T47D (cell line): ENCODE measurements around the gene THRB.

Experiments
- DNase-seq, 2 experiments: peaks; one replicate each; pipeline versions ENCODE4 v3.0.0 to v3.0.0-alpha.2; 2011 to 2012; ENCODE audit warnings: low read depth in 1 of 2, low spot score in 1 of 2
- JUND ChIP-seq: IDR thresholded peaks from 2 replicates; pipeline ENCODE4 v1.6.1; 2012; ENCODE audit warnings: low read depth
- in situ Hi-C: cut with HindIII; loops from 2 replicates; pipeline ENCODE4 v1.10.0; 2016; ENCODE audit warnings: low sequenced_read_pairs, low pct_unique_long_range_greater_than_20kb

Gene THRB

GRCh38 chr3:24522146-24522579 is 27.5 kb upstream of the THRB start:
- TF ChIP-seq JUND = no peak
- in situ Hi-C loops = no loop called here
- DNase-seq = no peak

DNA sequence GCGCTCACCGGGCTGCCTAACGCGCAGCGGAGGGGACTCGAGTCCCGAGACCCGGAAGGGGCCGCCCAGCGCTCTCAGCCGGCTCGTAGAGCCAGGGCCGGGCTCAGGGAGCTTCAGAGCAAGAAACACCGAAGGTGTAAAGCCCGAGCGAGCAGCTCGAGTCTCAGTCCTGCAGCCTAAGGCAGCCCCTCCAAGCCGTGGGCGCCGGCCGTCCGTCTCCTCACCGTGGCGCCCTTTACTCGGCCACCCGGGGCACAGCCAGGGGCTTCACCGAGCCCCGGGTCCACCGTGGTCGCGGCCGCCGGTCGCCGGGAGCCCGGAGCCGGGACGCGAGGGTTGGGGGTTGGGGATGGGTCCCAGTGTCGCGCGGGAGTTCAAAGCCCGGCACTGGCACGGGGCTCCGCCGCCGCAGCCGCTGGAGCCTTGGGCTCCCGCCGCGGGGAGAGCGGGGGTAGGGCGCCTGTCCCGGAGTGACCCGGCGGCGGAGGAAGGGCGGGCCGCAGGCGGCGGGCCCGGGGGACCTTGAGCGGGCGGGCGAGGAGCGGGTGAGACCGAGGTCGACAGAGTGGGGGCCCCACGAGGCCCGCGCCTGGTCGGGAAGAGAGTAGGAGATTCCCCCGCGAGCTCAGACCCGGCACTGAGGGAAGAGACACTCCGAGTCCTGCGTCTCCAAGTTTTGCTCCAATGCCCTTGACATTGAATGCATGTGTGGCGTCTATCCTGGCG is 26.9 kb upstream of the THRB start:
- DNase-seq = peak; percentile 9 to 32
- in situ Hi-C loops = no loop called here

GRCh38 chr3:24520976-24521419 is 26.3 kb upstream of the THRB start:
- DNase-seq = peak; percentile 47 to 83
- in situ Hi-C loops = no loop called here
- no peak for TF ChIP-seq JUND

More for the DNA sequence above, 26.9 kb upstream of the THRB start:
- no peak for TF ChIP-seq JUND

GRCh38 chr3:24520101-24520495 is 25.4 kb upstream of the THRB start:
- DNase-seq = no peak
- TF ChIP-seq JUND = no peak
- in situ Hi-C loops = no loop called here

DNA sequence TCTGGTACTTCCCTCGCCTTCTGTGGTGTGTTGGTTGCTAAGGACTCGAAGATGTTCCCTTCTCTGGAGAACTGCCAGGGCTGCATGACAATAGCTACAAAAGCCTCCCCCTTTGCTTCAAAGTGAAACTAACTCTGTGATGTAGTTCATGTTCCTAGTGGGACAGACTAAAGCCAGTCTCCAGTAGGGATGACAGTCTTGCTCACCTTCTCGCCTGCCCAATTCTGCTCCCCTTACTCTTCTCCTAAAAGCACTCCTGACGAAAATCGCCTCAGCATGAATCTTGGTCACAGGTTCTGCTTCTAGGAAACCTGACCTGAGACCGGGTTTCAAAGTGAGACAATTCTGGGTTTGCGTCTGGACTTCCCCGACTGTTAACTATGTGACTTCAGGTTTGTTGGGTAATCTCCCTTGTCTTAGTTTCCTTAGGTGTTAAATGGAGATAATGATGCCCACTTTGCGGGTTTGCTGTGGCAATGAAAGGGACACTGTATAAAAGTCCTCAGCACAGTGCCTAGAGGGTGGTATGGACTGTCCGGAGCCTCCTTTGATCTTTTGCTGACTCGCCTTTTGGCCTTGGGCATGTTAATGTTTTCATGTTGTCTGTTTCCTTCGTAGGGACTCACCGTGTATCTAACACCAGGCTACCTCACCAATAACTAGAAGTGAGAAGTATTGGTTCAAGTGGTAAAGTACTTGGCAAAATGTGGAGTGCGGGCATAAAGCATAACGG is 24.9 kb upstream of the THRB start:
- in situ Hi-C loops = no loop called here
- TF ChIP-seq JUND = no peak

GRCh38 chr3:24518990-24519367 is 24.3 kb upstream of the THRB start:
- DNase-seq = no peak
- no peak for TF ChIP-seq JUND
- in situ Hi-C loops = no loop called here

More for the DNA sequence above, 24.9 kb upstream of the THRB start:
- DNase-seq = no peak

DNA sequence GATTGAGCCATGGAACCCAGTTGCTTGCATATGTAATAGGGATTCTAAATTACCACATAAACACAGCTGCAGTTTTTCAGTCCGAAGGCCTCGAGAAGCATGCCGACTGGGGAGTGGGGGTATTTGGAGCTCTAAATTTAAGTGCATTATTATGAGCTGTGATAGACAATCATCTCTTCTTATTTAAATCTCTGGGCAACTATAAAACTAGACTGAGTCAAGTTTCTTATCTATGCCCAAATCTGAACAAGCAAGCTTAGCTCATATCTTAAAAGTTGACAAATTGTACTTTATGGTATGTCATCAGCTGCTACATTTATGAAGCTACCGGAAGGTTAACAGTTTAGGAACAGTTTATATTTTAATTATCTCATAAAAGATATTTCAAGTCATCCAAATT is 19.5 kb upstream of the THRB start:
- in situ Hi-C loops = no loop called here
- no peak for TF ChIP-seq JUND
- DNase-seq = no peak

GRCh38 chr3:24513463-24513862 is 18.8 kb upstream of the THRB start:
- TF ChIP-seq JUND = no peak
- in situ Hi-C loops = no loop called here
- no peak for DNase-seq

- in situ Hi-C loops = no loop called here
- no peak for TF ChIP-seq JUND
Measured at GRCh38 chr3:24512564-24513197, 18.0 kb upstream of the THRB start.

DNA sequence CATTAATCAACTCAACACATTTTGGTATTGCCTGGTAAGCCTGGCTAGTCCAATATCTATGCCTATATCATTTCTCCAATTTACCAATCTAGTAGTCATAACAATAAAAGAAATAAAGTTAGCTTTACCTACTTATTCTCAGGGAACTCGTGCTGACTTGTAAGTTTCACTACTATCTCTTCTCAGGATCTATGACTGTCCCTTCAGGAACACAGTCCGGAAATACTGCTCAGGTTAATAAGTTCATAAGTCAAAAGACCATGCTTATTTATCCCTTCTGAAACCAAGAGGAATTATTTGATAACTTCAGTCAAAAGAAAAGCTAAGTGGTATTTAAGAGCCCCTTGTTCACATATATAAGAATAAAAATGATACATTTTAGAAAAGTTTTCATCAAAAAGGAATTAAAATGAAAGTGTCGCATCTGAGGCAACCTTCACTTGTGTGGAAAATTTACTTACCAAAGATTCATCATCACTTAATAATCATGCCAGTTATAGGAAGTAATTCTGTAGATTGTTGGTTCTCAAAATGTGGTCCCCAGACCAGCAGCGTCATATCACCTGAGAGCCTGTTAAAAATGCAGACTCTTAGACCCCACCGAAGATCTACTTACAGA is 15.5 kb upstream of the THRB start:
- no peak for DNase-seq
- in situ Hi-C loops = no loop called here
- no peak for TF ChIP-seq JUND

More at GRCh38 chr3:24512564-24513197, 18.0 kb upstream of the THRB start:
- DNase-seq = no peak

- in situ Hi-C loops = no loop called here
- DNase-seq = no peak
- no peak for TF ChIP-seq JUND
Measured at GRCh38 chr3:24508423-24508839, 13.8 kb upstream of the THRB start.

GRCh38 chr3:24507776-24508422 is 13.2 kb upstream of the THRB start:
- no peak for TF ChIP-seq JUND
- in situ Hi-C loops = no loop called here
- DNase-seq = no peak
